SK-N-SH (cell line): ENCODE measurements around the gene ALG9. TPM values are rescaled to one million over a fixed set of nuclear protein-coding genes. Genes with fewer than 3 reads are reported as not detected.
A peak's percentile ranks its signal among the peaks of the same experiment; 100 is the strongest.

ENCODE experiments used
- CTCF ChIA-PET: fragments of 300-600, 350-600 bp; formaldehyde crosslinking; extraction: SDS; loops from one replicate; lab custom pipeline; 2021; lab: Yijun Ruan, JAX
- POLR2A ChIA-PET: fragments of 350-600 bp; sonication (Branson Sonifier 250); formaldehyde crosslinking; extraction: SDS; loops from one replicate; lab custom pipeline; 2020; ENCODE audit warnings: antibody characterized with exemption, inconsistent platforms; lab: Yijun Ruan, JAX
- DNase-seq: peaks from one replicate; pipeline ENCODE4 v3.0.0; 2012
- H2AFZ ChIP-seq: fragments of 200-600 bp; sonication (generic); 2 replicates; pipeline ENCODE4 v1.8.1; 2016; ENCODE audit warnings: antibody characterized with exemption, mild to moderate bottlenecking, low read depth
- H3F3A ChIP-seq: fragments of 200-600 bp; sonication (generic); replicated peaks from 2 replicates; pipeline ENCODE3; 2016; ENCODE audit warnings: antibody characterized with exemption, mild to moderate bottlenecking; ENCODE audit not compliant: insufficient read depth
- H3K27ac ChIP-seq, 2 experiments: fragments of 200-500 bp in 1 of 2; fragments of 200-600 bp in 1 of 2; sonication (Bioruptor generic) in 1 of 2; sonication (generic), shearing (Covaris generic) in 1 of 2; 2 replicates each; pipeline versions ENCODE4 v1.5.1 to v1.6.1; 2014 to 2016; ENCODE audit warnings: low read depth in 2 of 2, inconsistent platforms in 1 of 2, low read length in 1 of 2, mild to moderate bottlenecking in 1 of 2, mixed read lengths in 1 of 2
- H3K27me3 ChIP-seq: fragments of 200-600 bp; sonication (generic), shearing (Covaris generic); 2 replicates; pipeline ENCODE4 v1.6.1; 2016; ENCODE audit warnings: mixed run types; ENCODE audit not compliant: insufficient read depth
- H3K36me3 ChIP-seq, 2 experiments: fragments of 200-500 bp in 1 of 2; fragments of 200-600 bp in 1 of 2; sonication (Bioruptor generic) in 1 of 2; sonication (generic) in 1 of 2; replicated peaks in 1 of 2; 2 replicates each; pipeline versions ENCODE3 to v1.5.1; 2014 to 2016; ENCODE audit warnings: low read length in 1 of 2, mild to moderate bottlenecking in 1 of 2; ENCODE audit not compliant: insufficient read depth in 2 of 2, control insufficient read depth in 1 of 2
- H3K4me1 ChIP-seq, 2 experiments: fragments of 200-500 bp in 1 of 2; fragments of 200-600 bp in 1 of 2; sonication (Bioruptor generic) in 1 of 2; sonication (generic), shearing (Covaris generic) in 1 of 2; 2 replicates each; pipeline versions ENCODE4 v1.5.1 to v1.6.1; 2014 to 2016; ENCODE audit warnings: low read depth in 1 of 2, low read length in 1 of 2, mixed run types in 1 of 2; ENCODE audit not compliant: insufficient read depth in 2 of 2, control insufficient read depth in 1 of 2
- H3K4me2 ChIP-seq: fragments of 200-600 bp; sonication (generic), shearing (Covaris generic); 2 replicates; pipeline ENCODE4 v1.6.1; 2017; ENCODE audit warnings: mixed run types
- H3K4me3 ChIP-seq, 2 experiments: fragments of 200-500 bp in 1 of 2; fragments of 200-600 bp in 1 of 2; sonication (Bioruptor generic) in 1 of 2; sonication (generic), shearing (Covaris generic) in 1 of 2; 2 replicates each; pipeline versions ENCODE4 v1.5.1 to v1.8.1; 2014 to 2016; ENCODE audit warnings: low read depth in 2 of 2, inconsistent platforms in 1 of 2, low read length in 1 of 2, mild to moderate bottlenecking in 1 of 2, mixed read lengths in 1 of 2, moderate library complexity in 1 of 2
- H3K79me2 ChIP-seq: fragments of 200-600 bp; sonication (generic); 2 replicates; pipeline ENCODE4 v1.8.1; 2017; ENCODE audit warnings: mild to moderate bottlenecking; ENCODE audit not compliant: insufficient read depth
- H3K9ac ChIP-seq: fragments of 200-600 bp; sonication (generic); 2 replicates; pipeline ENCODE4 v1.6.1; 2017; ENCODE audit warnings: mixed run types
- H3K9me2 ChIP-seq: fragments of 200-600 bp; sonication (generic); 2 replicates; pipeline ENCODE4 v1.6.1; 2017; ENCODE audit warnings: mixed run types
- H3K9me3 ChIP-seq: fragments of 200-600 bp; sonication (generic); 2 replicates; pipeline ENCODE4 v1.6.1; 2017; ENCODE audit warnings: mixed run types, mild to moderate bottlenecking, moderate library complexity
- H4K20me1 ChIP-seq: fragments of 200-600 bp; sonication (generic); 2 replicates; pipeline ENCODE4 v1.6.1; 2017; ENCODE audit warnings: mild to moderate bottlenecking, mixed run types; ENCODE audit not compliant: insufficient read depth
- CHD2 ChIP-seq: fragments of 150-350 bp; IDR thresholded peaks from 2 replicates; pipeline ENCODE4 v1.6.1; 2018; ENCODE audit warnings: low read length; ENCODE audit not compliant: partially characterized antibody
- ELF1 ChIP-seq: IDR thresholded peaks from 2 replicates; pipeline ENCODE4 v1.4.0; 2012
- FOXJ3 ChIP-seq: sonication (generic); formaldehyde crosslinking; IDR thresholded peaks from 2 replicates; pipeline ENCODE4 v1.5.1; 2020; ENCODE audit warnings: mild to moderate bottlenecking, missing genetic modification reagents
- FOXM1 ChIP-seq: IDR thresholded peaks from 2 replicates; pipeline ENCODE4 v1.4.0; 2012; ENCODE audit warnings: low read depth, mild to moderate bottlenecking
- GABPA ChIP-seq: IDR thresholded peaks from 2 replicates; pipeline ENCODE4 v1.4.0; 2012; ENCODE audit warnings: low read depth, mild to moderate bottlenecking
- NFIC ChIP-seq: IDR thresholded peaks from 2 replicates; pipeline ENCODE4 v1.4.0; 2012; ENCODE audit warnings: borderline replicate concordance
- NRF1 ChIP-seq: IDR thresholded peaks from 2 replicates; pipeline ENCODE4 v1.6.1; 2012; ENCODE audit warnings: low read depth, mild to moderate bottlenecking, low read length
- POLR2AphosphoS5 ChIP-seq: IDR thresholded peaks from 2 replicates; pipeline ENCODE4 v1.6.1; 2012; ENCODE audit warnings: low read depth, low read length
- RAD21 ChIP-seq: IDR thresholded peaks from 2 replicates; pipeline ENCODE4 v1.6.1; 2012; ENCODE audit warnings: mild to moderate bottlenecking, low read length
- RCOR1 ChIP-seq: fragments of 150-350 bp; IDR thresholded peaks from 2 replicates; pipeline ENCODE4 v1.6.1; 2017; ENCODE audit warnings: antibody characterized with exemption, low read length
- RFX5 ChIP-seq: IDR thresholded peaks from 2 replicates; pipeline ENCODE4 v1.6.1; 2012; ENCODE audit warnings: mild to moderate bottlenecking, improper control_type of control experiment, low read length
- SIN3A ChIP-seq: IDR thresholded peaks from 2 replicates; pipeline ENCODE4 v1.6.1; 2012; ENCODE audit warnings: low read depth, mild to moderate bottlenecking, low read length, moderate library complexity, borderline replicate concordance
- SMC3 ChIP-seq: IDR thresholded peaks from 2 replicates; pipeline ENCODE4 v1.6.1; 2012; ENCODE audit warnings: low read depth, low read length, improper control_type of control experiment
- TAF1 ChIP-seq: IDR thresholded peaks from 2 replicates; pipeline ENCODE4 v1.6.1; 2012; ENCODE audit warnings: low read depth, mild to moderate bottlenecking, low read length, moderate library complexity, borderline replicate concordance
- TCF12 ChIP-seq: IDR thresholded peaks from 2 replicates; pipeline ENCODE4 v1.4.0; 2012
- TEAD4 ChIP-seq: IDR thresholded peaks from 2 replicates; pipeline ENCODE4 v1.4.0; 2012; ENCODE audit warnings: mild to moderate bottlenecking, borderline replicate concordance; ENCODE audit not compliant: insufficient read depth
- WGBS: methylation state at CpG from one replicate; pipeline ENCODE4 v1.1.6; 2017; ENCODE audit warnings: low lambda C conversion rate; 5-methylcytosine and 5-hydroxymethylcytosine counted together
- polyA plus RNA-seq, 3 experiments: library from polyadenylated mRNA; depleted of rRNA; stranded (reverse); fragments of >200 nt; gene quantifications; 2 replicates each; pipeline ENCODE4 v1.2.3, GENCODE V29; 2012
- TF ChIP-seq, protein P1 (sequence below): fragments of 200-600 bp; sonication (generic); IDR thresholded peaks from 2 replicates; pipeline ENCODE4 v1.6.1; 2017; ENCODE audit warnings: antibody characterized with exemption, mild to moderate bottlenecking, moderate library complexity
- TF ChIP-seq, protein P2 (sequence below): fragments of 150-350 bp; IDR thresholded peaks from 2 replicates; pipeline ENCODE4 v1.6.1; 2016; ENCODE audit warnings: mild to moderate bottlenecking, low read depth, low read length
- TF ChIP-seq, protein P3 (sequence below): IDR thresholded peaks from 2 replicates; pipeline ENCODE4 v1.4.0; 2012; ENCODE audit warnings: low read depth
- TF ChIP-seq, protein P4 (sequence below): IDR thresholded peaks from 2 replicates; pipeline ENCODE4; 2012
- TF ChIP-seq, protein P5 (sequence below): IDR thresholded peaks from 2 replicates; pipeline ENCODE4 v1.4.0; 2012; ENCODE audit warnings: low read depth, borderline replicate concordance

The ALG9 gene
- polyA plus RNA-seq, 1 of the 3 experiments (the other 2 are of a cell fraction) = 17.9 TPM

DNA sequence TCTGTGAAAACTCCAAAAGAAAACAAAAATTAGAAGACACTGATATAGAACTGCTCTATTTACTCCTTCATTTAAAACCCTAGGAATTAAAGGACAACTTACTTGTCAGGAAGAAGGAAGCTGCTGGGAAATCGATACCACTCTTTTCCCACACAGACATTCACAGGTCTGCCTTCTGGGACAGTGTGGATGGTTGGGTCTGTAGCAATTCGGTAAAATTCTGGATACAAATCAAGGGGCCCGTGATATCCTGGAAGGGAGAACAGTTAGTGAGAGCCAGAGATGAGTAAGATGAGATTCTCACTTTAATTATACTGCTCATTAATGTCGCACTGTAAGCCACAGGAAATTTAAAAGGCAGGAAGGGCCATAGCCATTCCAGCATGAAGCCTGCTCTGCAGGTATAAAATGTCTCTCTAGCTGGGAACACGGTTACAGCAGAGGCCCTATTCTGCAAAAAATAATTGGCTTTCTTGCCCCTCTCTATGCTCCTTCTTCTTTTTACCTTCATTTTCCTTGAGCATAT lies 34.0 kb downstream of the ALG9 start:
- Histone ChIP-seq H3K4me1 (peaks cover 8 to 9% of the 10 kb centered on the region in 2 experiments; a peak in 3 of 4 replicates), H3K36me3 (peaks cover 24 to 34% of the 10 kb centered on the region in 2 experiments), H3K9me3 (no peaks in the 10 kb centered on the region), H3K27ac (no peak overlapping the region), H3K9ac (no peak overlapping the region), H4K20me1 (no peaks in the 10 kb centered on the region), H3K79me2 (no peaks in the 10 kb centered on the region), H2AFZ (no peak overlapping the region), H3K4me2 (no peak overlapping the region), H3K4me3 (no peak overlapping the region), H3K9me2 (no peaks in the 10 kb centered on the region), H3F3A (peaks cover 9% of the 10 kb centered on the region), H3K27me3 (no peaks in the 10 kb centered on the region)
- TF ChIP-seq NFIC = no peak
- no peak for TF ChIP-seq RFX5
- TF ChIP-seq, protein P1, sequence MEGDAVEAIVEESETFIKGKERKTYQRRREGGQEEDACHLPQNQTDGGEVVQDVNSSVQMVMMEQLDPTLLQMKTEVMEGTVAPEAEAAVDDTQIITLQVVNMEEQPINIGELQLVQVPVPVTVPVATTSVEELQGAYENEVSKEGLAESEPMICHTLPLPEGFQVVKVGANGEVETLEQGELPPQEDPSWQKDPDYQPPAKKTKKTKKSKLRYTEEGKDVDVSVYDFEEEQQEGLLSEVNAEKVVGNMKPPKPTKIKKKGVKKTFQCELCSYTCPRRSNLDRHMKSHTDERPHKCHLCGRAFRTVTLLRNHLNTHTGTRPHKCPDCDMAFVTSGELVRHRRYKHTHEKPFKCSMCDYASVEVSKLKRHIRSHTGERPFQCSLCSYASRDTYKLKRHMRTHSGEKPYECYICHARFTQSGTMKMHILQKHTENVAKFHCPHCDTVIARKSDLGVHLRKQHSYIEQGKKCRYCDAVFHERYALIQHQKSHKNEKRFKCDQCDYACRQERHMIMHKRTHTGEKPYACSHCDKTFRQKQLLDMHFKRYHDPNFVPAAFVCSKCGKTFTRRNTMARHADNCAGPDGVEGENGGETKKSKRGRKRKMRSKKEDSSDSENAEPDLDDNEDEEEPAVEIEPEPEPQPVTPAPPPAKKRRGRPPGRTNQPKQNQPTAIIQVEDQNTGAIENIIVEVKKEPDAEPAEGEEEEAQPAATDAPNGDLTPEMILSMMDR = no peak
- TF ChIP-seq, protein P2, sequence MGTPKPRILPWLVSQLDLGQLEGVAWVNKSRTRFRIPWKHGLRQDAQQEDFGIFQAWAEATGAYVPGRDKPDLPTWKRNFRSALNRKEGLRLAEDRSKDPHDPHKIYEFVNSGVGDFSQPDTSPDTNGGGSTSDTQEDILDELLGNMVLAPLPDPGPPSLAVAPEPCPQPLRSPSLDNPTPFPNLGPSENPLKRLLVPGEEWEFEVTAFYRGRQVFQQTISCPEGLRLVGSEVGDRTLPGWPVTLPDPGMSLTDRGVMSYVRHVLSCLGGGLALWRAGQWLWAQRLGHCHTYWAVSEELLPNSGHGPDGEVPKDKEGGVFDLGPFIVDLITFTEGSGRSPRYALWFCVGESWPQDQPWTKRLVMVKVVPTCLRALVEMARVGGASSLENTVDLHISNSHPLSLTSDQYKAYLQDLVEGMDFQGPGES = no peak
- TF ChIP-seq POLR2AphosphoS5 = no peak
- no peak for TF ChIP-seq SIN3A
- TF ChIP-seq GABPA = no peak
- TF ChIP-seq, protein P3, sequence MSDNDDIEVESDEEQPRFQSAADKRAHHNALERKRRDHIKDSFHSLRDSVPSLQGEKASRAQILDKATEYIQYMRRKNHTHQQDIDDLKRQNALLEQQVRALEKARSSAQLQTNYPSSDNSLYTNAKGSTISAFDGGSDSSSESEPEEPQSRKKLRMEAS = no peak
- no peak for TF ChIP-seq FOXM1
- no peak for TF ChIP-seq TEAD4
- no peak for TF ChIP-seq FOXJ3
- no peak for TF ChIP-seq ELF1
- no peak for TF ChIP-seq SMC3
- no peak for TF ChIP-seq RCOR1
- TF ChIP-seq RAD21 = no peak
- DNase-seq = no peak
- ChIA-PET CTCF (interaction anchor here (0.7 to 10.7 kb wide), 5 partner anchors 14 to 254 kb away, joined by 3 to 101 read pairs (median 3); no protein-coding TSS in a partner anchor), POLR2A (no interaction called here)
- WGBS = 91% methylated on average over 5 of the region's 5 CpGs

DNA sequence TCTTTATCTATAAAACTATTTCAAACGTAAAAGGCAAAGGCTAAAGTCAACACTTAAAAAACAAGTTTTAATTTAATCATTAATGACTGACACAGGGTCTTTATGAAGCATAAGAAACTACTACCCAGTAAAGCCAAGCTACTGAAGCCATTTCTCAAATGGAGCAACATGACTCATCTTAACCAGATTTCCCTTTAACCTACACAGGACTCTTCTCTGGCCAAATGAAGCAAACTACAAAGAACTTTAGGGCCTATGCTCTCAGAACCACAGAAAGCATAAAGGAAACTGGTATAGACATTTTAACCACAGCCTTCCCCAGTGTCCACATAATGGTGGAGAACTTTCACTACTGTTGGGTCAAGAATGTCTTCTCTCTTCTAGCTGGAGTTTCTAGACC lies 34.7 kb downstream of the ALG9 start:
- 94% methylated on average over 1 of the region's 1 CpG for WGBS
- Histone ChIP-seq H3K9me3 (no peaks in the 10 kb centered on the region), H3F3A (peaks cover 9% of the 10 kb centered on the region), H3K79me2 (no peaks in the 10 kb centered on the region), H2AFZ (no peak overlapping the region), H3K9me2 (no peaks in the 10 kb centered on the region), H3K4me3 (no peak overlapping the region), H3K4me1 (peaks cover 8 to 9% of the 10 kb centered on the region in 2 experiments; a peak in 3 of 4 replicates), H3K27me3 (no peaks in the 10 kb centered on the region), H3K27ac (peak overlapping the region in 1 of 2 experiments; percentile 9; a peak in 1 of 4 replicates), H3K4me2 (no peak overlapping the region), H3K9ac (no peak overlapping the region), H4K20me1 (no peaks in the 10 kb centered on the region), H3K36me3 (peaks cover 24 to 41% of the 10 kb centered on the region in 2 experiments)
- no peak for DNase-seq
- CTCF ChIA-PET = interaction anchor here (0.7 to 10.7 kb wide), 5 partner anchors 10 to 253 kb away, joined by 3 to 101 read pairs (median 6); no protein-coding TSS in a partner anchor
- POLR2A ChIA-PET = no interaction called here
- TF ChIP-seq FOXM1 (no peak), NRF1 (no peak), GABPA (no peak), TEAD4 (no peak), TCF12 (no peak), SMC3 (no peak), CHD2 (no peak), POLR2AphosphoS5 (no peak), NFIC (no peak), TAF1 (no peak)
- TF ChIP-seq, protein P4, sequence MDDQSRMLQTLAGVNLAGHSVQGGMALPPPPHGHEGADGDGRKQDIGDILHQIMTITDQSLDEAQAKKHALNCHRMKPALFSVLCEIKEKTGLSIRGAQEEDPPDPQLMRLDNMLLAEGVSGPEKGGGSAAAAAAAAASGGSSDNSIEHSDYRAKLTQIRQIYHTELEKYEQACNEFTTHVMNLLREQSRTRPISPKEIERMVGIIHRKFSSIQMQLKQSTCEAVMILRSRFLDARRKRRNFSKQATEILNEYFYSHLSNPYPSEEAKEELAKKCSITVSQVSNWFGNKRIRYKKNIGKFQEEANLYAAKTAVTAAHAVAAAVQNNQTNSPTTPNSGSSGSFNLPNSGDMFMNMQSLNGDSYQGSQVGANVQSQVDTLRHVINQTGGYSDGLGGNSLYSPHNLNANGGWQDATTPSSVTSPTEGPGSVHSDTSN = no peak
- TF ChIP-seq, protein P5, sequence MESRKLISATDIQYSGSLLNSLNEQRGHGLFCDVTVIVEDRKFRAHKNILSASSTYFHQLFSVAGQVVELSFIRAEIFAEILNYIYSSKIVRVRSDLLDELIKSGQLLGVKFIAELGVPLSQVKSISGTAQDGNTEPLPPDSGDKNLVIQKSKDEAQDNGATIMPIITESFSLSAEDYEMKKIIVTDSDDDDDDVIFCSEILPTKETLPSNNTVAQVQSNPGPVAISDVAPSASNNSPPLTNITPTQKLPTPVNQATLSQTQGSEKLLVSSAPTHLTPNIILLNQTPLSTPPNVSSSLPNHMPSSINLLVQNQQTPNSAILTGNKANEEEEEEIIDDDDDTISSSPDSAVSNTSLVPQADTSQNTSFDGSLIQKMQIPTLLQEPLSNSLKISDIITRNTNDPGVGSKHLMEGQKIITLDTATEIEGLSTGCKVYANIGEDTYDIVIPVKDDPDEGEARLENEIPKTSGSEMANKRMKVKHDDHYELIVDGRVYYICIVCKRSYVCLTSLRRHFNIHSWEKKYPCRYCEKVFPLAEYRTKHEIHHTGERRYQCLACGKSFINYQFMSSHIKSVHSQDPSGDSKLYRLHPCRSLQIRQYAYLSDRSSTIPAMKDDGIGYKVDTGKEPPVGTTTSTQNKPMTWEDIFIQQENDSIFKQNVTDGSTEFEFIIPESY = no peak
